Measurements from ENCODE around the gene UBAC2.
A peak's percentile ranks its signal among the peaks of the same experiment; 100 is the strongest.

Gene UBAC2

DNA sequence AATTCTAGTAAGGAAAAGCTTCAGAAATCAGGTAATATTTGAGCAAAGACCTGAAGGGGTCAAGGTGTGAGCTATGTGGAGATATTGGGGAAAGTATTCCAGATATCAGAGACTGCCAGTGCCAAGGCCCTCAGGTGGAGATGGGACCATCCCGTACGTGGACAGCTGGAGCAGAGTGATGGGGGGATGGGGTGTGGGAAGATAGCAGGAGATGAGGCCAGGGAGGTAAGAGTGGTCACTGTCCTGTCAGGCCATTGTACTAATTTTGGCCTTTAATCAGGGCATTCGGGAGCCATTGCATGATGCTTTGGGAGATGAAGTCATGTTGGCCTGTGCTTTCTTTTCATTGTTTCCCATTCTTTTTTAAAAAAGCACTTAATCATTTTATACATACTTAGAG lies 70.6 kb downstream of the UBAC2 start:
- DNase-seq (ENCODE audit: low read depth) = no peak

DNA sequence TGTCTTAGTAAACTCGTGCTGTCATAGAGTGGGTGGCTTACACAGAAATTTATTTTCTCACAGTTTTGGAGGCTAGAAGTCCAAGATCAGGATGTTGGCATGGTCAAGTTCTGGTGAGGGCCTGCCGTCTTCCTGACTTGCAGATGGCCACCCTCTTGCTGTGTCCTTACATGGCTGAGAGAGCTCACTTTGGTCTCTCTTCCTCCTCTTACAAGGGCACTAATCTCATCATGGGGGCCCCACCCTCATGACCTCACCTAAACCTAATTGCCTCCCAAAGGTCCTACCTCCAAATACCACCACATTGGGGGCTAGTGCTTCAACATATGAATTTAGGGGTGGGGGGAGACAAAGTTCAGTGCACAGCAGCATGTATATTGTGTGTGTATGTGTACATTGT lies 71.8 kb downstream of the UBAC2 start:
- no peak for DNase-seq (ENCODE audit: low read depth)

DNA sequence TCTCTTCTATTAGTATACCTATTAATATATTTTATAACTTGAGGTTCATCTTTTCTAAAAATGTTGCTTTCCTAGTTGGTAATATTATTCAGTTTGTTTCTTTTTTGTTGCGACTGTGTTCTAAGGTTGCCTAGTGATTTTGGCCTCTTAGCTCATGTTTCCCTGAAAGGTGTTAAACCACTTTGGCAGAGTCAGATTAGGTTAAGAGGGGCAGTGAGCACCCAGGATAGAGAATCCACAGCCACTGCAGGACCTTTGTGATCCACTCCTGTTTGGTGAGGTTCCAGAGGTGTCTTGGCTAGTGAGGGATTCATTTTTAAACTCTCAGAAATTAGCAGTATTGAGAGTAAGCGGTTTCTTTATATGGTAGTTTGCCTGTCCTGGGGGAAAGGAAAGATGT lies 72.5 kb downstream of the UBAC2 start:
- no peak for DNase-seq (ENCODE audit: low read depth)

DNA sequence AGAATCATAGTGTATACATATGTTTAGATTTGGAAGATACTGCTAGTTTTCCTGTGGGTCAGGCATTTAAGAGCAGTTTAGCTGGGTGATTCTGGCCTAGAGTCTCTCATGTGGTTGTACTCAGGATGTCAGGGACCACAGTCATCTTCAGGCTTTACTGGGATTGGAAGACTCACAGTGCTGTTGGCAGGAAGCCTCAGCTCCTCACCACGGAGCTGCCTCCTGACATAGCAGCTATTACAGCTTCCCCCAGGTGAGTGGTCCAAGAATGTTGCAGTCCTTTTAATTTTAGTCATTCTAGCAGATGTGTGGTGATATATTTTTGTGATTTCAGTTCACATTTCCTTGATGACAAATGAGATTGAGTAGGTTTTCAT lies 74.4 kb downstream of the UBAC2 start:
- no peak for DNase-seq (ENCODE audit: low read depth)

DNA sequence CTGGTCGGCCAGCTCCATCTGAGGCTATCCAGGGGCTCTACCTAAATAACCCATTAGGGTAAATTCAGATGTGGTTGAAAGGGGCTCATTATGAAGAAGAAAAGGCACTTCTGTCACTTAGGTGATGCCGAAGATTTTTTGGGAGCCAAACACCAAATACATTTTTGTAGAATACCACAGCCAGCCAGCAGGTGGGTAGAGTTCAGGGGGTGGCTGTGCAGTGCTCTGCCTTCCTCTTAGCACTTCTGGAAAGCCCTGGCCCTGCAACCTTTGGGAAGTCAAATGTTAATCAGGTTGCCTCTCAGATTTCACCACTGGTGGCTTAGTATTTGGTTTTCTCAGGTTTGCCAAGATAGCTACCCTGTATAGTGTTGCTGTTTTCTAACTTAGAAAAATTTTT lies 76.1 kb downstream of the UBAC2 start:
- no peak for DNase-seq (ENCODE audit: low read depth)

DNA sequence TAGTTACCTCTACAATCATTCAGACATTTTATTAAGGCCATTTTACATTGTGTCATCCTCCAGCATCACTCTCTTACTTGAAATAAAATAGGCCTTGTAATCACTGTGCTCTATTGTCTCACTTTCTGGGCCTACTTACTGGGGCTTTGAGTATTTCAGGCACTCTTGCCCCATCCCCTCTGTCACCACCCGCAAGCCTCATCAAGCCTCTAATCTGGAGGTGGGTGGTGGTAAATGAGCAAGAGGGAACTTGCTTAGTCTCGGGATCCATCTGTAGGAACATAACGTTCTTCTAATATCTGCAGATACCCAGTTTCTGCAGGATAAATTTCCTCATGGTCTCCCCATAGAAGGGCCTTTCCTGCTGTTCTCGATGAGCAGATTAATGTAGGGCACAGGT lies 77.0 kb downstream of the UBAC2 start:
- no peak for DNase-seq (ENCODE audit: low read depth)

DNA sequence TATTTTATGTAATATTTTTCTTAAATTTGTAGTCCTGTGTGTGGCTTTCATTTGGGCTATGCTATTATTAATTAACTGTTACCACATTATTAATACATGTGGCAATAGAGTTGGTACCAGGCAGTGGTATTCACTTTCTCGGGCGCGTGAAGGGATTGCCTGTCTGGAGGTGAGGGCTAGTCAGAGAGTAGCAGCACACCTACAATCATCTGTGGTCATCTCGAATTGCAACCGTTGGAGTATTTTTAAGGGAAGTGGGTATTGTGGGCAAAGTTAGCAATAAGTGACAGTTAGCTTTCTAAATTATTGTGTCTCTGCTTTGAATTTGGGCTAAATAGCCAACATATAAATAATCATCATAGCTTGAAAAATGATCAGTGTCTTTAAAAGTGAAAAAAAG lies 77.5 kb downstream of the UBAC2 start:
- DNase-seq (ENCODE audit: low read depth) = no peak

DNA sequence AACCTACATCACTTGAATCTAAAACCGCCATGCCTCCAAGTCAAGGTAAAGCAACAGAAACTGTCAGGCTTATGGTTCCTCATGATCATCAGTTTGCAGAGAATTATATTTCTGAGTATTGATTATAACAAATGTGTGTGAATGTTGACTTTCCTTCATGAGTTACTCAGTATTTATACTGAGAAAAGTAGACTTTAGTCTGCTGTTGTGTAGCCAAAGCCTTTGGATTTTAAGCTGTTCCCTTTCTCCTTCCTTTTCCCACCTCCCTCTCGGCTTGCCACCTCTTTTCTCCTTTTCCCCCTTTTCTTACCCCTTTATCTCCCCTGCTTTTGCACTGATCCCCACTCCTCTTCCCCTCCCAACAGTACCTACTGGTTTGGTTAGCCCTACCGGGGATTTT lies 78.2 kb downstream of the UBAC2 start:
- no peak for DNase-seq (ENCODE audit: low read depth)

DNA sequence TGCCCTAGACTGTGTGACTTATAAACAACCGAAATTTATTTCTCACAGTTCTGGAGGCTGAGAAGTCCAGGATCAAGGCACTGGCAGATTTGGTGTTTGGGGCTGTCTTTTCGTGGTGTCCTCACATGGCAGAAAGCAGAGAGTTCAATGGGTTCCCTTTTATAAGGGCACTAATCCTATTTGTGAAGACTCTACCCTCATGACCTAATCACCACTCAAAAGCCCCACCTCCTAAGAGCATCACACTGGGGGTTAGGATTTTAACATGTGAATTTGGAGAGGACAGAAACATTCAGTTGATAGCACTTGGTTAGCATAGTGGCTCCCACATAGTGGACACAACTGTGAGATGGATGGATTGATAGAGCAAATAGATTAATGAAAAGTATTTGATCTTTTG lies 79.0 kb downstream of the UBAC2 start:
- no peak for DNase-seq (ENCODE audit: low read depth)

DNA sequence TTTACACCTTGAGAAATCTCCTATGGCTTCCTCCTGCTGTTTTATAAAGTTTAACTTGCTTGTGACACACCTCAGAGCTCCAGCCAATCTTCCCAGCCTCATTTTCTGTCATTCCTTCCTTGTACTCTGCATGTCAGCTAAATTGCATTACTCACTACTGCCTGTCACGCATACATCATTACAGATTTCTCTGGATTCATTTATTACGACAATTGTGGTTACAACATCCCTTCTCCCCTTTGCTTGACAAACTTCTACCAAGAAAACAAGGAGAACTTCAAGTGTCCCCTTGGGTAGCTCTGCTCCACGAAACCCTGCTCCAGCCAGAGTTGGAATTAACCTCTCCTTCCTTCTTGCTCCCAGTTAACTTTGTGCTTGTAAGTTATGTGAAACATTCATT lies 79.5 kb downstream of the UBAC2 start:
- DNase-seq (ENCODE audit: low read depth) = no peak

DNA sequence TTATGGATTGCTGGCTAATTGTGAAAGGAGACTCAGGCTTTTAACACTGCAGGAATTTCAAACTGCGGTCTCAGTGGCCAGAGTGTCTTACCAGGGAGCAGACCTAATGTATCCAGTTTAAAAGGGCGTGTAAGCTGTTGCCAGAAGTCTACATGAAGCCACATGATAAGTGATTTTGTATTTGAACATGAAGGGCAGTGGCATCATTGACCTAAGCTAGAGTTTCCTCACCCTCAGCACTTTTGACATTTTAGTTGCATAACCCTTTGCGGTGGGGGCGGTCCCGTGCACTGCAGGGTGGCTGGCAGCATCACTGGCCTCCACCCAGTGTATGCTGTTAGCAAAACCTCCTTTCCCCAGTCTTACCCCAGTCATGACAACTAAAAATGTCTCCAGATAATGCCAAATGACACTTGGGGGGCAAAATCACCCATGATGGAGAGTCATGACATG lies 81.2 kb downstream of the UBAC2 start:
- DNase-seq (ENCODE audit: low read depth) = peak; percentile 34

DNA sequence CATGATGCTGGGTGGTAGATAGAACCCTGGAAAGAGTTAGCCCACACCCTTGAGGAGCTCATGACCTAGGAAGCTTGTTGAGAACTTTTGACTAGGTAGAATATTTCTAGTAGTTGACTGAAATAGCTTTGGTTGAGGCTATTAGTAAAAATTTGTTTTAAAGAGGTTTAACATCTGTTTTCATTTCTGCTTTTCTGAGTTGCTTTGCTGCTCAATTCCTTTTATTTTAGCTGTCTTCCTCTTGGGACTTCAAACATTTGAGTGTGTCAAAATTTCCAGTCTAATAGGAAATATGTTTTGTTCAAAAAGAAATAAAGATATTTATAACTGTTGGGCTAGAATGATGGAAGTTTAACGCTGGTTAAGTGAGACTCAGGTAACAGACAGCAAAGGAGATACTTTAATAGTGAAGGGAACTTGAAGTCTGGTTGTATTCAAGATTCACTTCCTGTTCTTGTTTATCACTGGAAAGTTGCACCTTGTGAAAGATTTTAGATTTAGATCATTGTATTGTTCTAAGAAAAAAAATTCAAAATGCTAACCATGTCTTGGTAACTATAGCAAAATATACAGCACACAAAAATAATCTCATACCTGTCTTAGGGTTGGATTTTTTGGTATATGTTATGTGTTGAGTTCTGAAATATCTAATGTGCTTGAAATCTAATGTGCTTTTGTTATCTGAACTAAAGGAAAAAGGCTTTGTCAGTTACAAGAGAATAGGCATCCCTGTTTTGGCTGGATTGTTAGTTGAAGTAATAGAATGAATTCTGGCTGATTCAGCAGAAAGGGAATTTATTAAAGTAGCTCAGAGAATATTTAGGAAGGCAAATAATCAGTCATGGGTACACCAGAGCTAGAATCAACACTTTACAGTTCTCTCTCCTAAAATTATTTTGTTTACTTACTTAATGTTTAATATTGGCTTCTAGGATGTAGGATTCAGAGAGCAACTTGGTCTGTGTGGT lies 81.9 kb downstream of the UBAC2 start:
- no peak for DNase-seq (ENCODE audit: low read depth)

DNA sequence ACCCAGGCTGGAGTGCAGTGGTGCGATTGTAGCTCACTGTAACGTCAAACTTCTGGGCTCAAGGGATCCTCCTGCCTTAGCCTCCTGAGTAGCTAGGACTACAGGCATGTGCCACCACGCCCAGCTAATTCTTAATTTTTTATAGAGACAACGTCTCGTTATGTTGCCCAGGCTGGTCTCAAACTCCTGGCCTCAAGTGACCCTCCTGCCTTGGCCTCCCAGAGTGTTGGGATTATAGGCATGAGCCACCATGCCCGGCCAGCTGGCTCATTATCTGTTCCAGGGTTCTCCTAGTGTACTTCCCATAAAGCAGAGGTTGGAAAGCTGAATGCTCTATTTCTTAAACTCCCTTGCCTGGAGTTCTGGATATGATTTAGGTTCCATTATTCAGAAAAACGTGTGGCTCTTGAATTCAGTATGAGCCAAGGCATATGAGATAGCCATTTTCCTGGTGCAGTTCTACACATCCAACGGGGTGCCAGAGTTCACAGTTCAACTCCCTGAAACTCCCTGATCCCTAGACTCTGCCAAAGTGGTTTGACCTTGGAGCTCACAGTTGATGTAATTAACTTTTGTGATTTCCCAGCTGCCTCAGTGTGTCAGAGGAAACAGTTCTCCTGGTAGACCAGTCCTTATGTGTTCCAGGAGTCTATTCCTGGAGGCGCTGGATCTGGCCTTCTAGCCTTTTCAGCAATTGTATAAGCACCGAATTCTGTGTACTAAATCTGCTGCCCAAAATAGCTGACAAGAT lies 85.0 kb downstream of the UBAC2 start:
- DNase-seq (ENCODE audit: low read depth) = no peak

DNA sequence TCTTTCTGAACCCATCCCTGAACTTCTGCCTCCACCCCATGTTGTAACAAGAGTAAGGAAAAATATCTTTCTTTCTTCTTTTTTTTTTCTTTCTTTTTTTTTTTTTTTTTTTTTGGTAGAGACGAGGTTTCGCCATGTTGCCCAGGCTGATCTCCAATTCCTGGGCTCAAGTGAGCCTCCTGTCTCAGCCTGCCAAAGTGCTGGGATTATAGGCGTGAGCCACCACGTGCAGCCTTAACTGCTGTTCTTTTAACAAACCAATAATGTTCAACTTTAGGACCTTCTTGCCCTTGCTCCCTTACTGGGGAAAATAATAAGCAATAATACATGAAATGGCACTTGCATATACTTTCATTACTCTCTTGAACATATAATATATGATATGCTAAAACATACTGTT lies 86.9 kb downstream of the UBAC2 start:
- no peak for DNase-seq (ENCODE audit: low read depth)

DNA sequence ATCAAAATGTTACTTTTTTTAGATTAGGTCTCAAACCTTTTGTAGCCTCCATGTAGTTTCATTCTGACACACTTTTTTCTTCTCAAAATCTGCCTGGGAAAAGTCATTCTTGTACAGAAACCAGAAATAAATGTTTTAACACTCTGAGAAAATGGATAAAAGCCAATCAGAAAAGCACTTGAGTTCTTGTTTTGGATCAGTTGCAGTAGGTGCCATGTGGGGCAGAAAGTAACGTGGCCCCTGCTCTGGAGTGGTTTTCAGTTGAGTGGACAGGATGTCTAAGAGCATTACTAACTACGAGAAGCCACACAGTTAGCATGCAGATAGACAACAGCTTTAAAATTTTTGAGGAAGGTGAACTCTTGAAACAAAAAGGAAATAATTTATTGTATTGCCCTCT lies 87.4 kb downstream of the UBAC2 start:
- no peak for DNase-seq (ENCODE audit: low read depth)

DNA sequence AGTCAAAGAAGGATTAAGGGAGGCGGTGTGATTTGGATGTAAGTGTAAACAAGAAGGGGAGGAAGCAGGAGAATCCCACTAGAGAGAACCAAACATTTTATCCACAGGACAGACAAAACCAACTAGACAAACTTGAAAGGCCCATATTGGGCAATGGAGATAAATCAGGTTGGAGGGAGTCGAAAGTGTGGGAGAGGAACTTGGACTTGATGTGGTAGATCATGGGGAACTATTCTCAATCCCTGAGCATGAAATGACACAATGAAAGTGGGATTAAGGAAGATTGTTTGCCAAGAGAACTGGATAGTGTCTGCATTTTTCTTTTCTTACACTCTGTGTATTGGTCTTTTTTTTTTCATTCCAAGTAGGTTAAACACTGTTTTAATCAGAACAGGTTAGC lies 88.6 kb downstream of the UBAC2 start:
- no peak for DNase-seq (ENCODE audit: low read depth)

DNA sequence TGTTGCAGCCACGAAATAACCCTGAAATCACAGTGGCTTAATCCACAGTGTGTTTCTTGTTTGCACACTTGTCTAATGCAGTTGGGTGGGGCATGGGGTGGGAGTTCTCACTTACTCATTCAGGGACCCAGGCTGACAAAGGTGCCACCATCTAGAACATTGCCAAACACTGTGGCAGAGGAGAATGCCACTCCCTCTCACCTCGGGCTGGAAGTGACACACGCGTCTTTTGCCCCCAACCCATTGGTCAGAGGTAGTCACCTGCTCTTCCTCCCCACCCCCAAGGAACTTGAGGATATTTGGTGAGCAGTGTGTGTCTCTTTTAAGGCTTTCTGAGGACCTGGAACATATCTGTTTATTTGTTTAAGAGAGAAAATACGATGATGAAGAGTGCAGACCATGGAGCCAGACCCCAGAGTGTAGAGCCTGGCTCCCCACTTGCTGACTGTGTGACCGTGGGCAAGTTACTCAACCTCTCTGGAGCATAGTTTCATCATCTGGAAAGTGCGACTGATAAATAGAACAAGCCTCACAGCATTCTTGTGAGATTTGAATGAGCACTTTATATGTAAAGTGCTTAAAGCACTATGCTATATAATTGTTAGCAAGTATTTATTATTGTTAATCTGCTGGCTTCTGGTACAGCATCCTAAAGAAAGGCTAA lies 89.2 kb downstream of the UBAC2 start:
- no peak for DNase-seq (ENCODE audit: low read depth)

DNA sequence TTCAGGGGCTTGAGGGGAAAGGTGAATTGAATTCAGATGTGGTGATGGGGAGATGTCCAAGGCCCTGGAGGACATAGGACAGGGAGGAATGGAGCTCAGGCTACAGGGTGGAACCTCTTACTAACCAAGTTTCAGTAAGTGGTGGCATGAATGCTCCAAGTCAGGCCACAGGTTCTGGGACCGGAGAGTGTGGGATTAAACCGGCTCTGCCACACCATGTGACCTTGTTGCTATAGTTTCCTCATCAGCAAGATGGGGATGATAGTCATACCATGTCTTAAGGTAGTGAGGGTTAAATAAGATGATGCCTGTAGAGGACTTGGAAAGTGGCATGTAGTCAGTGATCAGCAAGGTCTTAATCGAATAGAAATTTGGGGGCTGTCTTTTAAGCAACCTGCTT lies 90.2 kb downstream of the UBAC2 start:
- DNase-seq (ENCODE audit: low read depth) = no peak

DNA sequence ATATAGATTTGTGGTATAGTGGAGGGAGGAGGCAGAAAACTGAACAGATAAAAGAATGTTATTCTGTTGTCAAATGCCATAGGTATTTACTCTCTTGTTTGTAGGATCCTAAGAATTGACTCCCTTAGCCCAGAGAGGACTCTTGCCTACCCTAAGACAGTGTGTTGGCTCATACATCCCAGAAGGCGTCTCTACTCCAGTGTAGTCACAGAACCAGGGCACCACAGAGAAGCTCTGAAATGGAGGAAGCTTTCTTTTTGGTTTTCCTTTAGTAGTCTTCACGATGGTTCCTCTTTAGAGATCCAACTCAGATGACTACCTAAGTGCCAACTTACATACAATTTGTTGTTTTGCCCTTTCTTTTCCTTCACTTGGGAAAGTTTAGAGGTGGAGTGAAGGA lies 92.5 kb downstream of the UBAC2 start:
- no peak for DNase-seq (ENCODE audit: low read depth)

DNA sequence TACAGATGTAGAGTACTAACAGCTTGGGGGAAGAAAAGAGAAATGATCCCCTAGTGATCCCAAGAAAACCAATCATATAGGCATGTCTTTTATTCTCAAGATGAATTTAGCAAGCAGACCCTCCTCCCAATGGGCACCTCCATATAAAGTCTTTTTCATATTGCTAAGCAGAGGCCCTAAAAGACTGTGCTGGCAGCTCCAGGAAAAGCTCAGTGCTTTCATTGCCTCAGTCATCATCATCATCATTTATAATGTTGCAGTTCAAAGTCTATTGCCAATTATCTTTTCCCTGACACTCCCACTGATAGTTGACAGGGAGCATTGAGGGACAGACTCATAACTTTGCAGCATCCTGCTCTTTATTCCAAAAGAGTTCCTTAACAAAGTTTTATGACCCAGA lies 93.5 kb downstream of the UBAC2 start:
- DNase-seq (ENCODE audit: low read depth) = no peak

DNA sequence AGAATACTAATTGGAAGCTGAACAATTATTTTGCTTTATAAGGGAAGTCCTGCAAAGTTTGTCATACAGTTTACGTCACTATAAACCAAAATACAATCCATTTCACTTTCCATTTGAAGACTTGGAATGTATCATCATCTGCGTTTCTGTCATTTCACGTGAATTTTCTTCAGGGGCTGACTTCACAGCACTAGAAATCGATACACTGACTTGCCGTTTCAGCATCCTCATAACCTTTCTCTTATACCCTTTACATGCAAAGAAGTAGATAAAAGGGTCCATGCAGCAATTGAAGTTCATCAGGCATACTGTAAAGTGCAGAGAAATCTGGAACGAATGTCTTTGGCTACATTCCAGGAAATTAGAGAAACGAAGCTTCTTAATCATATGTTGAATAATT lies 94.3 kb downstream of the UBAC2 start:
- no peak for DNase-seq (ENCODE audit: low read depth)

DNA sequence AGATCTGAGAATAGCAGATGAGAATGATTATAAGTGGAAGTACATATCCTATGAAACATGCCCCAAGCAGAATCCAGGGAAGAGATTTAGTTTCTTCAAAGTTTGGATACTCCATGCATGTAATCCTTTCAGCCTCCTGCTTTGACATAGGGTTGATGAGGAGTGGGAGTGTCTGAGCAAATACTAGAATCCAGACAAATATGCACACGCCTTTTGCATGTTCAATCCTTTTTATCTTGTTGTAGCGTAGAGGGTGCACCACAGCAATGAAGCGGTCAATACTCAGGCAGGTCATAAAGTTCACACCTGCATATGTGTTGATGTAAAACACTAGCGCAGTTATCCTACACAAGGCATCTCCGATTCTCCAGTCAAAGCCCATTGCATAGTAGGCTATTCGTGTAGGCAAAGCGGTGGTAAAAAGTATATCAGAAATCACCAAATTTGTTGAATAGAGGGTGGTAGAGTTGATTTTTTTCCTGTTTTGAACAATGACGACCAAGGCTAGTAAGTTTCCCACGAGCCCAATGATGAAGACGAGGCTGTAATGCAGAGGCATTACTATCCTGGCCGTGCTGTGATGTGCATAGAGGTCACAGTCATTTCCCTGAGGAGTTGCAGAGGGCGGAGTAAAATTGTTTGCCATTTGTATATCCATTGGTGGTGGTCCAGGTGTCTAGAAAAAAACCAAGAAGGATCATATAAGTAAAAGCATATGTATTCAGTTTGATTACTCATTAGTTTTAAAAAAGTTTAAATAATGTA lies 95.0 kb downstream of the UBAC2 start:
- no peak for DNase-seq (ENCODE audit: low read depth)
